Measurements from ENCODE around the gene OR4E2.
"Not testable (repeated sequence)": the region's sequence is repeated elsewhere in the genome, so short reads cannot be mapped to it uniquely, and the experiment has no call there.

DNA sequence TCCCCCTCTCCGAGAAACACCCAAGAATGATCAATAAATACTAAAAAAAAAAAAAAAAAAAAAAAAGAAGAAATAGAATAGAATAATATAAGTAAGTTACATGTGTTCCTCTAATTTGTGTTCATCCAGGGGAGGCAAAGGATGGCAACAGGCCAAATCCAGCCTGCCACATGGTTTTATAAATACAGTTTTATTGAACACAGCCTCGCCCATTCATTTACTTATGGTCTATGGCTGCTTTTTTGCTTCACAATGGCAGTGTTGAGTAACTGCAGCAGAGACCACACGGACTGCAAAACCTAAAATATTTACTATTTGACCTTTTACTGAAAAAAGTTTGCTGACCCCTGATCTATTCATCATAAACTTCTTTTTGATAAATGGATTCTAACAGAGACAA is 44.9 kb downstream of the OR4E2 start:
- TF ChIP-seq JUND (IDR thresholded peaks at IDR 0.05); RCOR1 (IDR thresholded peaks at IDR 0.05; ENCODE audit: low read length); RAD21 (IDR thresholded peaks at IDR 0.05; ENCODE audit: low read length); TEAD4 (IDR thresholded peaks at IDR 0.05; ENCODE audit: borderline replicate concordance, insufficient read depth); POLR2AphosphoS5 (IDR thresholded peaks at IDR 0.05; ENCODE audit: low read depth, low read length); EZH2phosphoT487 (IDR thresholded peaks at IDR 0.05; ENCODE audit: borderline replicate concordance, low read depth); MXI1 (IDR thresholded peaks at IDR 0.05; ENCODE audit: low read depth, low read length); SIN3A (IDR thresholded peaks at IDR 0.05; ENCODE audit: borderline replicate concordance, low read depth, low read length): not testable (repeated sequence)
- TF ChIP-seq, protein P1, sequence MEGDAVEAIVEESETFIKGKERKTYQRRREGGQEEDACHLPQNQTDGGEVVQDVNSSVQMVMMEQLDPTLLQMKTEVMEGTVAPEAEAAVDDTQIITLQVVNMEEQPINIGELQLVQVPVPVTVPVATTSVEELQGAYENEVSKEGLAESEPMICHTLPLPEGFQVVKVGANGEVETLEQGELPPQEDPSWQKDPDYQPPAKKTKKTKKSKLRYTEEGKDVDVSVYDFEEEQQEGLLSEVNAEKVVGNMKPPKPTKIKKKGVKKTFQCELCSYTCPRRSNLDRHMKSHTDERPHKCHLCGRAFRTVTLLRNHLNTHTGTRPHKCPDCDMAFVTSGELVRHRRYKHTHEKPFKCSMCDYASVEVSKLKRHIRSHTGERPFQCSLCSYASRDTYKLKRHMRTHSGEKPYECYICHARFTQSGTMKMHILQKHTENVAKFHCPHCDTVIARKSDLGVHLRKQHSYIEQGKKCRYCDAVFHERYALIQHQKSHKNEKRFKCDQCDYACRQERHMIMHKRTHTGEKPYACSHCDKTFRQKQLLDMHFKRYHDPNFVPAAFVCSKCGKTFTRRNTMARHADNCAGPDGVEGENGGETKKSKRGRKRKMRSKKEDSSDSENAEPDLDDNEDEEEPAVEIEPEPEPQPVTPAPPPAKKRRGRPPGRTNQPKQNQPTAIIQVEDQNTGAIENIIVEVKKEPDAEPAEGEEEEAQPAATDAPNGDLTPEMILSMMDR (IDR thresholded peaks at IDR 0.05) = not testable (repeated sequence)
- TF ChIP-seq, protein P2, sequence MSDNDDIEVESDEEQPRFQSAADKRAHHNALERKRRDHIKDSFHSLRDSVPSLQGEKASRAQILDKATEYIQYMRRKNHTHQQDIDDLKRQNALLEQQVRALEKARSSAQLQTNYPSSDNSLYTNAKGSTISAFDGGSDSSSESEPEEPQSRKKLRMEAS (IDR thresholded peaks at IDR 0.05; ENCODE audit: low read depth) = not testable (repeated sequence)
- TF ChIP-seq, protein P3, sequence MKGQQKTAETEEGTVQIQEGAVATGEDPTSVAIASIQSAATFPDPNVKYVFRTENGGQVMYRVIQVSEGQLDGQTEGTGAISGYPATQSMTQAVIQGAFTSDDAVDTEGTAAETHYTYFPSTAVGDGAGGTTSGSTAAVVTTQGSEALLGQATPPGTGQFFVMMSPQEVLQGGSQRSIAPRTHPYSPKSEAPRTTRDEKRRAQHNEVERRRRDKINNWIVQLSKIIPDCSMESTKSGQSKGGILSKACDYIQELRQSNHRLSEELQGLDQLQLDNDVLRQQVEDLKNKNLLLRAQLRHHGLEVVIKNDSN (IDR thresholded peaks at IDR 0.05; ENCODE audit: borderline replicate concordance, low read depth) = not testable (repeated sequence)
- TF ChIP-seq, protein P4, sequence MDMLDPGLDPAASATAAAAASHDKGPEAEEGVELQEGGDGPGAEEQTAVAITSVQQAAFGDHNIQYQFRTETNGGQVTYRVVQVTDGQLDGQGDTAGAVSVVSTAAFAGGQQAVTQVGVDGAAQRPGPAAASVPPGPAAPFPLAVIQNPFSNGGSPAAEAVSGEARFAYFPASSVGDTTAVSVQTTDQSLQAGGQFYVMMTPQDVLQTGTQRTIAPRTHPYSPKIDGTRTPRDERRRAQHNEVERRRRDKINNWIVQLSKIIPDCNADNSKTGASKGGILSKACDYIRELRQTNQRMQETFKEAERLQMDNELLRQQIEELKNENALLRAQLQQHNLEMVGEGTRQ (IDR thresholded peaks at IDR 0.05; ENCODE audit: borderline replicate concordance, low read depth, low read length) = not testable (repeated sequence)

Data from SK-N-SH (cell line).